Endothelial cell of umbilical vein (primary cell): Measurements from ENCODE around the gene TTC39A. TPM values are rescaled to one million over a fixed set of nuclear protein-coding genes. Genes with fewer than 3 reads are reported as not detected.

Experiments used
- BruUV-seq: library from RNA; stranded (reverse); fragments of 400-500 nt; replicated peaks from 2 replicates; lab custom pipeline; 2021; lab: Mats Ljungman, UMichigan
- CTCF ChIA-PET: fragments of 300-600, 350-600 bp; sonication (Branson Sonifier 250); formaldehyde crosslinking; loops from one replicate; lab custom pipeline; 2021; ENCODE audit warnings: antibody characterized with exemption, inconsistent platforms; lab: Charles Lee
- POLR2A ChIA-PET: fragments of 300-600, 350-600 bp; sonication (Branson Sonifier 250); formaldehyde crosslinking; loops from one replicate; lab custom pipeline; 2021; ENCODE audit warnings: antibody characterized with exemption, inconsistent platforms; lab: Charles Lee
- DNase-seq: peaks from one replicate; pipeline ENCODE4 v3.0.0-alpha.2; 2011; ENCODE audit warnings: low read depth, low spot score
- FAIRE-seq: peaks from 2 replicates; lab custom pipeline; 2011; peaks lifted over from hg19 to GRCh38; lab: Jason Lieb, UNC
- H2AFZ ChIP-seq: 2 replicates; pipeline ENCODE4 v1.6.0; 2012; ENCODE audit warnings: low read depth, low read length, control low read depth, inconsistent platforms
- H3K27ac ChIP-seq: 2 replicates; pipeline ENCODE4 v1.5.1; 2011; ENCODE audit warnings: low read depth, mild to moderate bottlenecking, control low read depth, low read length, moderate library complexity; ENCODE audit not compliant: insufficient read depth
- H3K27me3 ChIP-seq, 2 experiments: 2 replicates each; pipeline versions ENCODE4 v1.6.0 to v1.6.1; 2011; ENCODE audit warnings: low read length in 2 of 2, mixed read lengths in 1 of 2; ENCODE audit not compliant: control insufficient read depth in 2 of 2, insufficient read depth in 2 of 2
- H3K36me3 ChIP-seq, 2 experiments: 2 replicates in 1 of 2; 3 replicates in 1 of 2; pipeline ENCODE4 v1.5.1; 2011; ENCODE audit warnings: low read length in 2 of 2, mild to moderate bottlenecking in 1 of 2, moderate library complexity in 1 of 2; ENCODE audit not compliant: control insufficient read depth in 2 of 2, insufficient read depth in 2 of 2; ENCODE audit errors: extremely low read depth in 1 of 2
- H3K4me1 ChIP-seq: 3 replicates; pipeline ENCODE4 v1.5.1; 2011; ENCODE audit warnings: mild to moderate bottlenecking, low read length; ENCODE audit not compliant: control insufficient read depth, insufficient read depth; ENCODE audit errors: extremely low read depth
- H3K4me2 ChIP-seq: 2 replicates; pipeline ENCODE4 v1.6.1; 2011; ENCODE audit warnings: low read length, control low read depth, mixed read lengths; ENCODE audit not compliant: insufficient read depth
- H3K4me3 ChIP-seq, 3 experiments: fragments of 200-600 bp in 1 of 3; sonication (generic), shearing (Covaris generic) in 1 of 3; replicated peaks in 1 of 3; 2 replicates each; pipeline ENCODE4 v1.5.1; 2011 to 2016; ENCODE audit warnings: control low read depth in 3 of 3, low read length in 3 of 3, mild to moderate bottlenecking in 2 of 3, inconsistent platforms in 1 of 3, low read depth in 1 of 3, moderate library complexity in 1 of 3; ENCODE audit not compliant: insufficient read depth in 1 of 3
- H3K79me2 ChIP-seq: 2 replicates; pipeline ENCODE4 v1.6.0; 2012; ENCODE audit warnings: low read length, inconsistent platforms; ENCODE audit not compliant: control insufficient read depth, insufficient read depth
- H3K9ac ChIP-seq: replicated peaks from 2 replicates; pipeline ENCODE3; 2011; ENCODE audit warnings: low read length, control low read depth; ENCODE audit not compliant: insufficient read depth; ENCODE audit errors: extremely low read depth
- H3K9me1 ChIP-seq: replicated peaks from 3 replicates; pipeline ENCODE4 v1.6.0; 2011; ENCODE audit warnings: mild to moderate bottlenecking, low read length; ENCODE audit not compliant: control insufficient read depth, insufficient read depth; ENCODE audit errors: extremely low read depth
- H3K9me3 ChIP-seq: replicated peaks from 2 replicates; pipeline ENCODE4 v1.5.1; 2012; ENCODE audit warnings: low read length, inconsistent platforms; ENCODE audit not compliant: control insufficient read depth, insufficient read depth
- H4K20me1 ChIP-seq: replicated peaks from 2 replicates; pipeline ENCODE3; 2011; ENCODE audit warnings: mild to moderate bottlenecking, low read length; ENCODE audit not compliant: control insufficient read depth, insufficient read depth; ENCODE audit errors: extremely low read depth
- EZH2 ChIP-seq: IDR thresholded peaks from 2 replicates; pipeline ENCODE4 v1.6.1; 2012; ENCODE audit warnings: borderline replicate concordance, low read depth, mild to moderate bottlenecking, moderate library complexity, low read length, inconsistent platforms; ENCODE audit not compliant: severe bottlenecking
- FOS ChIP-seq: IDR thresholded peaks from 2 replicates; pipeline ENCODE4 v1.6.1; 2011; ENCODE audit warnings: mild to moderate bottlenecking, low read length, moderate library complexity, borderline replicate concordance; ENCODE audit not compliant: insufficient read depth
- GATA2 ChIP-seq: IDR thresholded peaks from 2 replicates; pipeline ENCODE4 v1.7.0; 2011; ENCODE audit warnings: low read depth, mild to moderate bottlenecking, moderate library complexity, mixed read lengths, low read length; ENCODE audit not compliant: insufficient read length, insufficient read depth
- JUN ChIP-seq: IDR thresholded peaks from 2 replicates; pipeline ENCODE4 v1.6.1; 2011; ENCODE audit warnings: borderline replicate concordance, low read depth; ENCODE audit not compliant: insufficient read length, insufficient read depth
- MYC ChIP-seq: IDR thresholded peaks from one replicate; pipeline ENCODE4 v1.6.1; 2011; ENCODE audit warnings: mild to moderate bottlenecking, low read depth, low read length
- POLR2A ChIP-seq: IDR thresholded peaks from 2 replicates; pipeline ENCODE4 v1.6.1; 2012; ENCODE audit warnings: low read depth, mild to moderate bottlenecking, control low read depth, low read length
- POLR2AphosphoS5 ChIP-seq: IDR thresholded peaks from 2 replicates; pipeline ENCODE4 v1.6.1; 2012; ENCODE audit warnings: low read depth, mild to moderate bottlenecking, control low read depth, low read length, moderate library complexity; ENCODE audit not compliant: insufficient read depth
- dilution Hi-C: fragments of 300-500 bp; cut with MboI; formaldehyde crosslinking; loops from one replicate; pipeline ENCODE4 v1.15.0; 2019; ENCODE audit warnings: low sequenced_read_pairs; ENCODE audit not compliant: extremely low pct_ligation_motif_present
- intact Hi-C: fragments of 100-400 bp; cut with micrococcal nuclease; formaldehyde crosslinking; loops from one replicate; pipeline ENCODE4 v1.10.0; 2022
- polyA plus RNA-seq, 4 experiments: library from polyadenylated mRNA; depleted of rRNA in 3 of 4; stranded (reverse) in 3 of 4; unstranded in 1 of 4; fragments of >200 nt; gene quantifications; 2 replicates each; pipeline versions ENCODE4 v1.2.1 to v1.2.3, GENCODE V29; 2011 to 2012; ENCODE audit warnings: missing spikeins in 1 of 4
- total RNA-seq: library from RNA; stranded (reverse); gene quantifications from 2 replicates; pipeline ENCODE4 v1.2.3, GENCODE V29; 2021
- TF ChIP-seq, protein P1 (sequence below), 2 donors: IDR thresholded peaks; 1 replicate in 1 of 2; 2 replicates in 1 of 2; pipeline ENCODE4 v1.5.1; 2011; ENCODE audit warnings: low read length in 2 of 2, mild to moderate bottlenecking in 2 of 2, moderate library complexity in 2 of 2, control low read depth in 1 of 2, inconsistent platforms in 1 of 2, low read depth in 1 of 2; ENCODE audit not compliant: insufficient read depth in 1 of 2; ENCODE audit errors: extremely low read depth in 1 of 2
- TF ChIP-seq, protein P2 (sequence below): IDR thresholded peaks from 2 replicates; pipeline ENCODE4 v1.6.1; 2011; ENCODE audit not compliant: insufficient read depth, insufficient read length

TTC39A gene
- total and polyA plus RNA-seq, 2 donors (not counting 3 experiments of a cell fraction or from before 2014, with no cell fraction given): 1.1 to 1.7 TPM

GRCh38 chr1:51276286-51276685 lies 54.1 kb downstream of the TTC39A start:
- H4K20me1 ChIP-seq: no peaks in the 10 kb centered on the region
- H2AFZ ChIP-seq: no peak overlapping the region
- no peak overlapping the region for H3K4me2 ChIP-seq
- no peak overlapping the region for H3K4me3 ChIP-seq
- TF ChIP-seq EZH2 (no peak), POLR2AphosphoS5 (no peak), POLR2A (no peak), GATA2 (no peak), MYC (no peak), FOS (no peak), JUN (no peak)
- TF ChIP-seq, protein P1, sequence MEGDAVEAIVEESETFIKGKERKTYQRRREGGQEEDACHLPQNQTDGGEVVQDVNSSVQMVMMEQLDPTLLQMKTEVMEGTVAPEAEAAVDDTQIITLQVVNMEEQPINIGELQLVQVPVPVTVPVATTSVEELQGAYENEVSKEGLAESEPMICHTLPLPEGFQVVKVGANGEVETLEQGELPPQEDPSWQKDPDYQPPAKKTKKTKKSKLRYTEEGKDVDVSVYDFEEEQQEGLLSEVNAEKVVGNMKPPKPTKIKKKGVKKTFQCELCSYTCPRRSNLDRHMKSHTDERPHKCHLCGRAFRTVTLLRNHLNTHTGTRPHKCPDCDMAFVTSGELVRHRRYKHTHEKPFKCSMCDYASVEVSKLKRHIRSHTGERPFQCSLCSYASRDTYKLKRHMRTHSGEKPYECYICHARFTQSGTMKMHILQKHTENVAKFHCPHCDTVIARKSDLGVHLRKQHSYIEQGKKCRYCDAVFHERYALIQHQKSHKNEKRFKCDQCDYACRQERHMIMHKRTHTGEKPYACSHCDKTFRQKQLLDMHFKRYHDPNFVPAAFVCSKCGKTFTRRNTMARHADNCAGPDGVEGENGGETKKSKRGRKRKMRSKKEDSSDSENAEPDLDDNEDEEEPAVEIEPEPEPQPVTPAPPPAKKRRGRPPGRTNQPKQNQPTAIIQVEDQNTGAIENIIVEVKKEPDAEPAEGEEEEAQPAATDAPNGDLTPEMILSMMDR (IDR thresholded peaks at IDR 0.05; ENCODE audit: extremely low read depth in 1 of 2, insufficient read depth in 1 of 2, low read depth in 1 of 2, low read length in 2 of 2): no peak
- TF ChIP-seq, protein P2, sequence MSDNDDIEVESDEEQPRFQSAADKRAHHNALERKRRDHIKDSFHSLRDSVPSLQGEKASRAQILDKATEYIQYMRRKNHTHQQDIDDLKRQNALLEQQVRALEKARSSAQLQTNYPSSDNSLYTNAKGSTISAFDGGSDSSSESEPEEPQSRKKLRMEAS: no peak
- intact Hi-C loops (no loop called here), dilution Hi-C loops (no loop called here)
- ChIA-PET CTCF (interaction anchor here (1.0 to 1.7 kb wide), 2 partner anchors 18 to 20 kb away, joined by 3 to 4 read pairs; no protein-coding TSS in a partner anchor), POLR2A (no interaction called here)
- no TSS peak for BruUV-seq
- H3K9me1 ChIP-seq: no peaks in the 10 kb centered on the region
- H3K36me3 ChIP-seq: no peaks in the 10 kb centered on the region
- no peaks in the 10 kb centered on the region for H3K4me1 ChIP-seq
- no peaks in the 10 kb centered on the region for H3K9me3 ChIP-seq
- H3K27ac ChIP-seq: no peak overlapping the region
- no peaks in the 10 kb centered on the region for H3K79me2 ChIP-seq
- no peak for DNase-seq
- FAIRE-seq: no peak
- no peaks in the 10 kb centered on the region for H3K27me3 ChIP-seq
- H3K9ac ChIP-seq: no peak overlapping the region
